HFF-Myc (cell line): ENCODE data around the gene ZSCAN31.
"Not testable (repeated sequence)": the region's sequence is repeated elsewhere in the genome, so short reads cannot be mapped to it uniquely, and the experiment has no call there.

ENCODE experiments used
- DNase-seq: peaks from one replicate; pipeline ENCODE4 v3.0.0-alpha.2; 2011; ENCODE audit warnings: low read depth; ENCODE audit errors: extremely low read depth
- H3K4me3 ChIP-seq: replicated peaks from 2 replicates; pipeline ENCODE4 v1.5.1; 2011; ENCODE audit warnings: low read depth, mild to moderate bottlenecking, control low read depth, low read length
- TF ChIP-seq, protein P1 (sequence below): IDR thresholded peaks from 2 replicates; pipeline ENCODE4 v1.5.1; 2012; ENCODE audit warnings: mild to moderate bottlenecking, low read depth, low read length, control low read depth; ENCODE audit errors: missing control alignments

Gene ZSCAN31

DNA sequence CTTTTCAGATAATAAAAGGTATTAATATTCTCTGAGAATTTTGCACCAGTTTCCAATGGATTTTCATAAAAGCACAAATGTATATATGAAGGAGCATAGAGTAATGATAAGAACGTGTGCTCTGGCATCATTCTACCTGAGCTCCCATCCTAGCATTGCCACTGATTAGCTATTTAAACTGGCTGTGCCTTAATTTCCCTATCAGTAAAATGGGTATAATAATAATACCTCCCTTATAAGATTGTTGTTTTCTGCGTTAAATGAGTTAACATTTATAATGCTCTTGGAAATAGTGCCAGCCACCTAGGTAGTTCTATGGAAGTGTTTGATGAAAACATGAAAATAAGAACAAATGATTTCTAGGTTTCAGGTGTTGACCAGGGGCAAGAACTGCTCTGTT is 25.0 kb upstream of the ZSCAN31 start:
- no peak overlapping the region for H3K4me3 ChIP-seq
- TF ChIP-seq, protein P1, sequence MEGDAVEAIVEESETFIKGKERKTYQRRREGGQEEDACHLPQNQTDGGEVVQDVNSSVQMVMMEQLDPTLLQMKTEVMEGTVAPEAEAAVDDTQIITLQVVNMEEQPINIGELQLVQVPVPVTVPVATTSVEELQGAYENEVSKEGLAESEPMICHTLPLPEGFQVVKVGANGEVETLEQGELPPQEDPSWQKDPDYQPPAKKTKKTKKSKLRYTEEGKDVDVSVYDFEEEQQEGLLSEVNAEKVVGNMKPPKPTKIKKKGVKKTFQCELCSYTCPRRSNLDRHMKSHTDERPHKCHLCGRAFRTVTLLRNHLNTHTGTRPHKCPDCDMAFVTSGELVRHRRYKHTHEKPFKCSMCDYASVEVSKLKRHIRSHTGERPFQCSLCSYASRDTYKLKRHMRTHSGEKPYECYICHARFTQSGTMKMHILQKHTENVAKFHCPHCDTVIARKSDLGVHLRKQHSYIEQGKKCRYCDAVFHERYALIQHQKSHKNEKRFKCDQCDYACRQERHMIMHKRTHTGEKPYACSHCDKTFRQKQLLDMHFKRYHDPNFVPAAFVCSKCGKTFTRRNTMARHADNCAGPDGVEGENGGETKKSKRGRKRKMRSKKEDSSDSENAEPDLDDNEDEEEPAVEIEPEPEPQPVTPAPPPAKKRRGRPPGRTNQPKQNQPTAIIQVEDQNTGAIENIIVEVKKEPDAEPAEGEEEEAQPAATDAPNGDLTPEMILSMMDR = no peak
- DNase-seq = no peak

DNA sequence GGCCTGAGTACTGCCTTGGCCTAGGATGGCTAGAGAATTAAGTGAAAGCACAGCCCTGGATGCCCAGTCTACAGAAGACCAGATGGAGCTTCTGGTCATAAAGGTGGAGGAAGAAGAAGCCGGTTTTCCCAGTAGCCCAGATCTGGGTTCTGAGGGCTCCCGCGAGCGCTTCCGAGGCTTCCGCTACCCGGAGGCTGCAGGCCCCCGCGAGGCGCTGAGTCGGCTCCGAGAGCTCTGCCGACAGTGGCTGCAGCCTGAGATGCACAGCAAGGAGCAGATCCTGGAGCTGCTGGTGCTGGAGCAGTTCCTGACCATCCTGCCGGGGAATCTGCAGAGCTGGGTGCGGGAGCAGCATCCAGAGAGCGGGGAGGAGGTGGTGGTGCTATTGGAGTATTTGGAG is 23.6 kb upstream of the ZSCAN31 start:
- H3K4me3 ChIP-seq, DNase-seq: not testable (repeated sequence)

DNA sequence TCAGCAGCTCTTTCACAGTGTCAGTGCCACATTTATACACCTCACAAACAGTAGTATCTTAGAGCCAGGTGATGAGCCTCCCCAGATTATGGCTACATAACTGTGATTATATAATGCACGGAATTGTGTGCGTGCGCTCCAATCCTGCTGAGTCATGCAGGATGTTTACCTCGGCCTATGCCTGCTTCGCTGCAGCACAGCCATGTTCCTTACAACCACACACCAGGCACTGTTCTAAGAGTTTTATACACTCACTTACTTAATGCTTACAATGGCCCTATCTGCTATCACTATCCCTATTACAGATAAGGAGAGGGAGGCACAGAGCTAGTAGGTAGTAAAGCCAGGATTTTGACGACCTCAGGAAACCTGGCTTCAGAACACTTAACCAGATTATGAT is 21.1 kb upstream of the ZSCAN31 start:
- TF ChIP-seq, protein P1 = no peak
- DNase-seq = no peak
- no peak overlapping the region for H3K4me3 ChIP-seq

DNA sequence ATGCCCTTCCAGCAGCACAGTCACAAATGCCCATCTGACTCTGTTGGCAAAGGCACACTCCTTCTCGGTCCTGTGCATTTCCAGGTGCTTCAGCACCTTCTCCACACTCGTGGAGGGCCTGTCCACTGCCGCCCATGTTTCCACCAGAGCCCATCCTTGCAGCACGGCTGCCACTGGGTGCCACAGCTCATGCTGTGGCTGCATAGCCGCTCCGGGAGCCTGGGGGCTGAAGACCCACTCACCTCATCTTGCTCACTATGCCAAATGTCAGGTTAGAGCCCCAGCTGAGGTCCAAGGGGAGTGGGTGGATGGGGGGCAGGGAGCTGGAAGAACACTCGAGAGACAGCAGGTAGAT is 20.7 kb upstream of the ZSCAN31 start:
- DNase-seq = no peak
- TF ChIP-seq, protein P1 = no peak
- no peak overlapping the region for H3K4me3 ChIP-seq

DNA sequence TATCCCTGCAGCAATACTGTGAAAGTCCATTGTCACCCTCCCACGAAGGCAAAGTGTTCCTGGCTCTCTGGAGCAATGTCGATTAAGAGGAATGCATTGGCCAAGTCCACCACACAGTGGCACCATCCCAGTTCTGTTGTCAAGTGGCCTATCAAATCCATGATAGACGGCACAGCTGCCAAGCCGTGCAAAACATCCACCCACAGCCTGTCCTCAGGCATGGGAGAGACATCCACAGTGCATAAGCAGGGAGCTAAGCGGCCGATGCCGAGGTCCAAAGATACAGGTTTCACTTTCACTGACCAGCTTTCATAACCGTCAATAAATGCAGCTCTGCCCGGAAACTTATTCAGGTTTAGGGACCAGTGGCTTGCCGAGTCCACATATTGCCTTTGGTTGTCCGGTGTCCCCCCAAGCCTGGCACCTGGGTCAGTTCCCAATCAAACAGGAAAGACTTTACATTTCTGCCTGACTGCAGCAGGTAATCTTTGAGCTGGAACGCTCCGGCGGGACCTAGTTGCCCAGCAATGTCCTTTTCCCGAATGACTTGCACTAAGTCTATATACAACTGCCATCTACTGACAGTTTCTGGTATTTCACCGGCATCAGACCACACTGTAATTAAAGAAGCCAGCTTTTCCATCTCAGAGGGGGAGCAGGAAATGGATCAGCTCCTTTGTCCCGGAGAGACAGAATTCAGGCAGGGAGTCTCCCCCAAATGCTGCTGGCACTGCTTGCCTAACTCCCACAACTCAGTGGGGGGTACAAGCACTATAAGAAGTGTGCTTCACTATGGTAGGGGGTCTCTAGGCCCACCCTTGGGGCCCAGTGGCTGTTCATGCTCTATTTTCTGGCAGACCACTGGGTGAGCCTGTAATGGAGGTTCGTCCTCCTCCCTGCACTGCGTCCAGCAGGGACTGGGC is 20.1 kb upstream of the ZSCAN31 start:
- peak overlapping the region; percentile 63 for H3K4me3 ChIP-seq
- TF ChIP-seq, protein P1 = peak; percentile 70
- peak; percentile 85 for DNase-seq

DNA sequence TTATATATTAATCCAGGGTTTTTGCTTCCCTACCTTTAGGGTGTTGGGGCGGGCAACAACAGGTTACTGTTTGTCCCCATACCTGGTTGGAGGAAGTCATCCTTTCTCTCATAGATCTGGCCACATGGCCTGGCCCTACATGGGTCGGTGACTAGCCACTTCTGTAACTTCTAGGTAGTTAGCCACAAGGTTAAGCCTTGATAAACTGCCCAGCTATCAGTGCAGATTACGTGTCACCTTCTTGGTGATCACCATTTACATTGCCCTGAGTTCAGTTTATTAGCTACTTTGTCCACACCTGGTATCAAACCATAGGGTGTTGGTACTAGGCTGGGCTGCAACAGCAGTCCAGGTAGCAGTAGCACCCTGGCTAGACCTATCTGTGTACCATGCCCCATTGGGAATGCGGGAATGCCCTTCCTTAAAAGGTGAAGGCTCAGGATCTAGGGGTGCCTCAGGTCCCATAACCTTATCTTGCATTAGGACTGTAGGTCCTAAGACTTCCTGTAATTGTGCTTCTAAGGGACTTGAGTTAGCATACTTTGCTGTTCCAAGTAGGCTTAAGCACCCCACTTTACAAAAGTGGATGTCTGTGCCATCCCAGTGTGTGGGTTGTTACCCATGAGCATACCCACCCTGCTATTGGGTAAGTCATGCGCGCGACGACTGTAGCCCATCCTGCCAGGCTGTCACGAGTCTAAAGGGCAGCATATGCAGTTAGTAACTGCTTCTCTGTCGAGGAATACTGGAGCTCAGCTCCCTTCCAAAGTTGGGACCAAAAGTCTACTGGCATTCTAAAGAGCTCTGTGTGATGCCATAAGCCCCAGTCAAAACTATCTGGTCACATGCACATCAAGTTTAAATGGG is 19.0 kb upstream of the ZSCAN31 start:
- no peak for DNase-seq
- TF ChIP-seq, protein P1 = no peak
- peak overlapping the region; percentile 63 for H3K4me3 ChIP-seq
